PFSK-1 (cell line): ENCODE measurements around the gene SMAD4.

Source experiments
- FOXP2 ChIP-seq: optimal IDR thresholded peaks from 2 replicates; pipeline ENCODE3; 2011; ENCODE audit warnings: borderline replicate concordance, control low read depth, inconsistent platforms; ENCODE audit not compliant: insufficient read depth; ENCODE audit errors: extremely low read length, extremely low read depth
- POLR2AphosphoS5 ChIP-seq: IDR thresholded peaks from 2 replicates; pipeline ENCODE4 v1.6.1; 2012; ENCODE audit warnings: low read depth, mild to moderate bottlenecking, control low read depth, low read length, moderate library complexity
- SIN3A ChIP-seq: IDR thresholded peaks from 2 replicates; pipeline ENCODE4 v1.6.1; 2012; ENCODE audit warnings: mild to moderate bottlenecking, low read length, moderate library complexity, borderline replicate concordance; ENCODE audit not compliant: insufficient read depth
- TAF1 ChIP-seq: IDR thresholded peaks from 2 replicates; pipeline ENCODE4 v1.6.1; 2012; ENCODE audit warnings: low read length, control low read depth, borderline replicate concordance; ENCODE audit not compliant: insufficient read depth
- TF ChIP-seq, protein P1 (sequence below), 2 experiments: IDR thresholded peaks; 2 replicates each; pipeline versions ENCODE4 v1.6.1 to v1.8.0; 2011 to 2012; ENCODE audit warnings: low read depth in 2 of 2, low read length in 2 of 2, control low read depth in 1 of 2, inconsistent platforms in 1 of 2, mild to moderate bottlenecking in 1 of 2, moderate library complexity in 1 of 2; ENCODE audit not compliant: insufficient read depth in 1 of 2

SMAD4 gene

GRCh38 chr18:51006061-51006818 lies 23.8 kb upstream of the SMAD4 start:
- TF ChIP-seq FOXP2 (no peak), TAF1 (no peak), SIN3A (no peak), POLR2AphosphoS5 (no peak)
- TF ChIP-seq, protein P1, sequence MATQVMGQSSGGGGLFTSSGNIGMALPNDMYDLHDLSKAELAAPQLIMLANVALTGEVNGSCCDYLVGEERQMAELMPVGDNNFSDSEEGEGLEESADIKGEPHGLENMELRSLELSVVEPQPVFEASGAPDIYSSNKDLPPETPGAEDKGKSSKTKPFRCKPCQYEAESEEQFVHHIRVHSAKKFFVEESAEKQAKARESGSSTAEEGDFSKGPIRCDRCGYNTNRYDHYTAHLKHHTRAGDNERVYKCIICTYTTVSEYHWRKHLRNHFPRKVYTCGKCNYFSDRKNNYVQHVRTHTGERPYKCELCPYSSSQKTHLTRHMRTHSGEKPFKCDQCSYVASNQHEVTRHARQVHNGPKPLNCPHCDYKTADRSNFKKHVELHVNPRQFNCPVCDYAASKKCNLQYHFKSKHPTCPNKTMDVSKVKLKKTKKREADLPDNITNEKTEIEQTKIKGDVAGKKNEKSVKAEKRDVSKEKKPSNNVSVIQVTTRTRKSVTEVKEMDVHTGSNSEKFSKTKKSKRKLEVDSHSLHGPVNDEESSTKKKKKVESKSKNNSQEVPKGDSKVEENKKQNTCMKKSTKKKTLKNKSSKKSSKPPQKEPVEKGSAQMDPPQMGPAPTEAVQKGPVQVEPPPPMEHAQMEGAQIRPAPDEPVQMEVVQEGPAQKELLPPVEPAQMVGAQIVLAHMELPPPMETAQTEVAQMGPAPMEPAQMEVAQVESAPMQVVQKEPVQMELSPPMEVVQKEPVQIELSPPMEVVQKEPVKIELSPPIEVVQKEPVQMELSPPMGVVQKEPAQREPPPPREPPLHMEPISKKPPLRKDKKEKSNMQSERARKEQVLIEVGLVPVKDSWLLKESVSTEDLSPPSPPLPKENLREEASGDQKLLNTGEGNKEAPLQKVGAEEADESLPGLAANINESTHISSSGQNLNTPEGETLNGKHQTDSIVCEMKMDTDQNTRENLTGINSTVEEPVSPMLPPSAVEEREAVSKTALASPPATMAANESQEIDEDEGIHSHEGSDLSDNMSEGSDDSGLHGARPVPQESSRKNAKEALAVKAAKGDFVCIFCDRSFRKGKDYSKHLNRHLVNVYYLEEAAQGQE (IDR thresholded peaks at IDR 0.05; ENCODE audit: insufficient read depth in 1 of 2, low read depth in 2 of 2, low read length in 2 of 2), result no peak

DNA sequence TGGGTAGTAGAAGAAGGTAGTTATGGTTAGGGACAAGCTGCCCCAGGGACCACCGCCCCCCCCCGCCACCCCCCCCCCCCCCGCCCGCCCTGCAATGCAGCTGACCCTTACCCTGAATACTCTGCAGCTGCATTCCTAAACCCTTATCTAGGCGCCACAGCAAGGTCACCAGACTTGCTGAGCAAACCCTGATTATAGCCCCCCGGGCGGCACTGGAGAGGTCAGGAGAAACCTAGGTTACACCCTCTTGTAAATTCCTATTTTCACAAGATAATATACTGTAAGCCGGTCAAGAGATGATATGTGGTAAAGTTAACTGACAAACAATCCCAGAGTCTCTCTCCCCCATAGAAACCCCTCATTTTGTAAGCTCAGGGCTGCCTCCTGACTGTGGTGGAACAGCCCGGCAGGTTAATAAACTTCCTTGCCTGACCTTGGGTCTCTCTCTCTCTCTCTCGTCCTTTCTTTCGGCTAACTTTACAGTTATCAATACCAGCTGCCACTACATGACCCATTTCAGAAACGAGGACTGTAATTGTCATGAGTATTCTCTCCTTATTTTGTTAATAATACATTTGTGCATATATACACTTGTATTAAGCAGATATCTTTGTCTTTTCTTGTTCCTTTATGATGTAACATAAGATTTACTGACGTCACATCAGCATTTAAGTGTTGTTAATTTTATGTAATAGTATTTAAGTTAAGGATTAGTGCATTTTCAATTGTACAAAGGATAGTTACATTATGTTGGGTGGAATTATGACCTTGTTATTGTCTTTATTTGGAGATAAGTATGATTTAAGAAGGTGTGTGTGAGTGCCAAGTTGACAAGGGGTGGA lies 22.8 kb upstream of the SMAD4 start:
- TF ChIP-seq TAF1 (no peak), FOXP2 (no peak), SIN3A (no peak), POLR2AphosphoS5 (no peak)
- TF ChIP-seq, protein P1 (IDR thresholded peaks at IDR 0.05; ENCODE audit: insufficient read depth in 1 of 2, low read depth in 2 of 2, low read length in 2 of 2), result no peak

DNA sequence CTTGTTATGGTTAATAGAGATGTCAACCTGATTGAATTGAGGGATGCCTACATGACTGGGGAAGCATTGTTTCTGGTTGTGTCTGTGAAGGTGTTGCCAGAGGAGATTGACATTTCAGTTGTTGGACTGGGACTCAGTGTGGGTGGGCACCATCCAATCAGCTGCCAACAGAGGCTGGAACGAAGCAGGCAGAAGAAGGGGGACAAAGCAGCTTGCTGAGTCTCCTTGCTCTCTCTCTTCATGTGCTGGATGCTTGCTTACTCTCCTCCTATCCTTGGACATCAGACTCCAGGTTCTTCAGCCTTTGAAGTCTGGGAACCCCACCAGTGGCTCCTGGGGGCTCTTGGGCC lies 22.2 kb upstream of the SMAD4 start:
- TF ChIP-seq POLR2AphosphoS5 (no peak), TAF1 (no peak), SIN3A (no peak), FOXP2 (no peak)
- TF ChIP-seq, protein P1 (IDR thresholded peaks at IDR 0.05; ENCODE audit: insufficient read depth in 1 of 2, low read depth in 2 of 2, low read length in 2 of 2), result no peak

DNA sequence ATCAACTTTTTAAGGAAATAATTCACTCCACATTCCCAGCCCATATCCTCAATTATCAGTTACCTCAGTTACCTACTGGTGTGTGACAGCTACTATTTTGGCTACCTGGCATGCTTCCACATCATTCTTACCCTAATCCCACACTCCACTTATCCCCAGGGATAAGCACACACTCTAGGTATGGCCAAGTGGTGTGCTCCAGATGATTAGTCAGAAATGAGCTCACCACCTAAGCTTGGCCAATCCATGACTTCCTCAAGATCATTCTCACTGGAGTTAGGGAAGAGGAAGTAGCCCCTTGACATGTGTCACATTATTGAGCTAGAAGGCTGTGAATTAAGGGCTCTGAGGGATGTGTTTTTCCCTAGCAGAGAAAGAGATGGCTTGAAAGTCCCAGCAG lies 20.9 kb upstream of the SMAD4 start:
- no peak for TF ChIP-seq SIN3A
- no peak for TF ChIP-seq TAF1

DNA sequence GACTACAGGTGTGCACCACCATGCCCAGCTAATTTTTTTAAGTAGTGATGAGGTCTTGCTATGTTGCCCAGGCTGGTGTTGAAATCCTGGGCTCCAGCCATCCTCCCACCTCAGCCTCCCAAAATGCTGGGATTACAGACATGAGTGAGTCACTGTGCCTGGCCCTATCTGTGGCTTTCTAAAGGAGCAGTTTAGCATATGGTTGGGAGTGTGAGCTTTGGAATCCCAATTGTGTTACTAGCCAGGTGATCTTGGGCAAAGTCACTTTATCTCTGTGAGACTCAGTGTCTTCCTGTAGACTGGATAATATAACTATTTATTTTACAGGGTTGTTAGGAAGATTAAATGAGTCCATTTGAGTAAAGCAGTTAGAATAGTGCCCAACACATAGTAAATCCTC lies 19.8 kb upstream of the SMAD4 start:
- TF ChIP-seq TAF1, result no peak
- TF ChIP-seq FOXP2, result no peak
- TF ChIP-seq, protein P1 (IDR thresholded peaks at IDR 0.05; ENCODE audit: insufficient read depth in 1 of 2, low read depth in 2 of 2, low read length in 2 of 2), result no peak
- no peak for TF ChIP-seq POLR2AphosphoS5
- no peak for TF ChIP-seq SIN3A
